Activated CD8-positive, alpha-beta memory T cell treated with anti-CD3 and anti-CD28 coated beads for 4 hours (primary cell): ENCODE data around the gene ZNF582.
"Not testable (repeated sequence)": the region's sequence is repeated elsewhere in the genome, so short reads cannot be mapped to it uniquely, and the experiment has no call there.

Source experiments
- DNase-seq, 2 donors: peaks; one replicate each; pipeline ENCODE4 v3.0.0-alpha.2; 2020; ENCODE audit warnings: low read depth in 2 of 2

ZNF582 gene

GRCh38 chr19:56351208-56351607 lies 42.1 kb downstream of the ZNF582 start:
- no peak for DNase-seq

- DNase-seq: peak; percentile 13 to 19
Observed at GRCh38 chr19:56350416-56351045, 42.8 kb downstream of the ZNF582 start.

- no peak for DNase-seq
Observed at GRCh38 chr19:56348289-56348877, 45.0 kb downstream of the ZNF582 start.

GRCh38 chr19:56347163-56347778 lies 46.1 kb downstream of the ZNF582 start:
- no peak for DNase-seq

GRCh38 chr19:56341948-56342347 lies 51.4 kb downstream of the ZNF582 start:
- DNase-seq: no peak

- DNase-seq: not testable (repeated sequence)
Observed at GRCh38 chr19:56339031-56339430, 54.3 kb downstream of the ZNF582 start.

- DNase-seq: not testable (repeated sequence)
Observed at GRCh38 chr19:56337077-56337476, 56.3 kb downstream of the ZNF582 start.

GRCh38 chr19:56335371-56335770 lies 58.0 kb downstream of the ZNF582 start:
- not testable (repeated sequence) for DNase-seq

- DNase-seq: peak in 1 of 2 donors; percentile 3
Observed at GRCh38 chr19:56333506-56333905, 59.8 kb downstream of the ZNF582 start.
